ENCODE data around the gene KCTD20.
A peak's percentile ranks its signal among the peaks of the same experiment; 100 is the strongest.
"Not testable (repeated sequence)": the region's sequence is repeated elsewhere in the genome, so short reads cannot be mapped to it uniquely, and the experiment has no call there.

Gene KCTD20

GRCh38 chr6:36442671-36443470, at the start of gene KCTD20, which contains the start of gene PXT1:
Gene KCTD20 (plus strand): TSS chr6:36443000. CDS start chr6:36470098, 27,098 bp downstream.
Gene PXT1 (minus strand): TSS chr6:36442854. CDS start chr6:36426082, 16,772 bp downstream.
- Histone ChIP-seq H3K4me3 (peak within 1 kb of the TSS; percentile 75 to 99 (median 91)), H3K27ac (peak within 1 kb of the TSS; percentile 85 to 99 (median 98))

GRCh38 chr6:36399970-36400369, 42.8 kb upstream of the KCTD20 start:
- Histone ChIP-seq H3K27ac (no peak overlapping the region), H3K4me3 (no peak overlapping the region)

GRCh38 chr6:36402481-36402880, 40.3 kb upstream of the KCTD20 start:
- H3K4me3 ChIP-seq: no peak overlapping the region
- no peak overlapping the region for H3K27ac ChIP-seq

- Histone ChIP-seq H3K4me3 (no peak overlapping the region), H3K27ac (no peak overlapping the region)
Observed at GRCh38 chr6:36404164-36404563, 38.6 kb upstream of the KCTD20 start.

- H3K27ac ChIP-seq, H3K4me3 ChIP-seq: not testable (repeated sequence)
Observed at GRCh38 chr6:36409718-36410117, 33.1 kb upstream of the KCTD20 start.

GRCh38 chr6:36413489-36414480, 29.0 kb upstream of the KCTD20 start:
- no peak overlapping the region for H3K4me3 ChIP-seq
- H3K27ac ChIP-seq: no peak overlapping the region

- Histone ChIP-seq H3K4me3 (no peak overlapping the region), H3K27ac (no peak overlapping the region)
Observed at GRCh38 chr6:36414481-36414880, 28.3 kb upstream of the KCTD20 start.

- Histone ChIP-seq H3K27ac (no peak overlapping the region), H3K4me3 (no peak overlapping the region)
Observed at GRCh38 chr6:36418558-36418957, 24.2 kb upstream of the KCTD20 start.

GRCh38 chr6:36419310-36419709, 23.5 kb upstream of the KCTD20 start:
- peak overlapping the region in 1 of 21 experiments; percentile 46 for H3K27ac ChIP-seq

GRCh38 chr6:36422714-36423100, 20.1 kb upstream of the KCTD20 start:
- peak overlapping the region; percentile 45 to 62 (median 50) for H3K4me3 ChIP-seq
- peak overlapping the region in 19 of 21 experiments; percentile 4 to 88 (median 76) for H3K27ac ChIP-seq

More at GRCh38 chr6:36419310-36419709, 23.5 kb upstream of the KCTD20 start:
- no peak overlapping the region for H3K4me3 ChIP-seq

- Histone ChIP-seq H3K4me3 (peak overlapping the region; percentile 45 to 62 (median 50)), H3K27ac (peak overlapping the region in 20 of 21 experiments; percentile 24 to 88 (median 76))
Observed at GRCh38 chr6:36423101-36423824, 19.5 kb upstream of the KCTD20 start.

- Histone ChIP-seq H3K27ac (no peak overlapping the region), H3K4me3 (no peak overlapping the region)
Observed at GRCh38 chr6:36426622-36427021, 16.2 kb upstream of the KCTD20 start.

GRCh38 chr6:36428911-36429310, 13.9 kb upstream of the KCTD20 start:
- Histone ChIP-seq H3K4me3 (no peak overlapping the region), H3K27ac (no peak overlapping the region)

GRCh38 chr6:36430351-36430750, 12.4 kb upstream of the KCTD20 start:
- Histone ChIP-seq H3K27ac (no peak overlapping the region), H3K4me3 (no peak overlapping the region)

GRCh38 chr6:36431197-36431596, 11.6 kb upstream of the KCTD20 start:
- H3K4me3 ChIP-seq: no peak overlapping the region

GRCh38 chr6:36432151-36432671, 10.6 kb upstream of the KCTD20 start:
- H3K27ac ChIP-seq: no peak overlapping the region
- no peak overlapping the region for H3K4me3 ChIP-seq

More at GRCh38 chr6:36431197-36431596, 11.6 kb upstream of the KCTD20 start:
- H3K27ac ChIP-seq: no peak overlapping the region

GRCh38 chr6:36436466-36436865, 6.3 kb upstream of the KCTD20 start:
- Histone ChIP-seq H3K4me3 (no peak overlapping the region), H3K27ac (no peak overlapping the region)

GRCh38 chr6:36441307-36441894, 1.4 kb upstream of the KCTD20 start:
- peak overlapping the region in 19 of 21 experiments; percentile 85 to 99 (median 98) for H3K27ac ChIP-seq
- H3K4me3 ChIP-seq: no peak overlapping the region

Data from skin epidermis (tissue), 12 donors.